GM12865 (cell line): ENCODE measurements around the gene CCT5.

ENCODE experiments used
- DNase-seq: peaks from one replicate; pipeline ENCODE4 v3.0.0; 2010; ENCODE audit warnings: low read depth
- H3K4me3 ChIP-seq: 2 replicates; pipeline ENCODE4 v1.5.1; 2011; ENCODE audit warnings: mild to moderate bottlenecking, low read depth, low read length, control low read depth
- CTCF ChIP-seq: IDR thresholded peaks from 2 replicates; pipeline ENCODE4 v1.5.1; 2011; ENCODE audit warnings: low read length, control low read depth, low read depth, inconsistent platforms; ENCODE audit not compliant: insufficient read depth; ENCODE audit errors: missing control alignments

Gene CCT5

GRCh38 chr5:10275460-10275859, 25.4 kb downstream of the CCT5 start:
- DNase-seq, result no peak
- TF ChIP-seq CTCF, result no peak

GRCh38 chr5:10275991-10276390, 25.9 kb downstream of the CCT5 start:
- H3K4me3 ChIP-seq, result no peak overlapping the region
- no peak for DNase-seq
- no peak for TF ChIP-seq CTCF

More at GRCh38 chr5:10275460-10275859, 25.4 kb downstream of the CCT5 start:
- H3K4me3 ChIP-seq, result no peak overlapping the region

GRCh38 chr5:10276691-10277090, 26.6 kb downstream of the CCT5 start:
- TF ChIP-seq CTCF, result no peak
- H3K4me3 ChIP-seq, result no peak overlapping the region
- no peak for DNase-seq

DNA sequence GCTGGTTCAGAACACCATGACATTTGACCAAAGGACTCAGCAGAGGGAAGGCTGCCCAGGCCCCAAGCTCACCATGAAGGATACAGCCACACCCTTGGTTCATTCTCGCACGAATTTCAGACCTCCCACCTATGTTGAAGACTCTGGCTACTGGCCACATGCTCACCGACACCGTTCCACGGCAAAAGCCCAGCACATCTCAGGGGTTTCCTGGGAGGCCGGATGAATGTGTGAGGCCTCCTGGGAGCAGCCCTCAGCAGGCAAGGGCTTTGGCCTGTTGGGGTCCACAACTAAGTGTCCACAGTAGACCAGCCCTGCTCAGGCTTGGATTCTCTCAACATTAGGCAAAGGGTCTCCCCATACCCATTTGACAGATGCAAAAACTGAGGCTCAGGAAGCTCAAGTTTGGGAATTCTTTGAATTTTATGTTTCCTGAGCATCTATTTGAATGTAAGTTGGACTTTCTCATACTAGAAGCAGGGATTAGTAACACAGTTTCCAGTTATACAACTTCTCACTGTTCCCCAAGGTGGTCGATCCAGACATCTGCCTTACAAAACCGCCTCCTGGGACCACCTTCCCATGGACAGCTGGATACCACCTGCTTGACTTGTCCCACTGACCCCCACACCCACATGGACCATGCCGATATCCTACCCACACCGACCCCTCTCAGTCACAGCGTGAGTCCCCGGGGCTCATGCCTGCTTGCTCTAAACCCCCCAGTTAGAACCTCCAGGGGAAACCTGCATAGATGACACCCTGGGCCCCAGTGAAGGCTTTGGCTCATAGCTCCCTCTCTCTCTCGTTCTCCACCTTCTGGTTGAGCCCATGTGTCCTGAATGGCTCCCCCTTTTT, 27.9 kb downstream of the CCT5 start:
- H3K4me3 ChIP-seq, result no peak overlapping the region
- DNase-seq, result no peak
- TF ChIP-seq CTCF, result no peak

DNA sequence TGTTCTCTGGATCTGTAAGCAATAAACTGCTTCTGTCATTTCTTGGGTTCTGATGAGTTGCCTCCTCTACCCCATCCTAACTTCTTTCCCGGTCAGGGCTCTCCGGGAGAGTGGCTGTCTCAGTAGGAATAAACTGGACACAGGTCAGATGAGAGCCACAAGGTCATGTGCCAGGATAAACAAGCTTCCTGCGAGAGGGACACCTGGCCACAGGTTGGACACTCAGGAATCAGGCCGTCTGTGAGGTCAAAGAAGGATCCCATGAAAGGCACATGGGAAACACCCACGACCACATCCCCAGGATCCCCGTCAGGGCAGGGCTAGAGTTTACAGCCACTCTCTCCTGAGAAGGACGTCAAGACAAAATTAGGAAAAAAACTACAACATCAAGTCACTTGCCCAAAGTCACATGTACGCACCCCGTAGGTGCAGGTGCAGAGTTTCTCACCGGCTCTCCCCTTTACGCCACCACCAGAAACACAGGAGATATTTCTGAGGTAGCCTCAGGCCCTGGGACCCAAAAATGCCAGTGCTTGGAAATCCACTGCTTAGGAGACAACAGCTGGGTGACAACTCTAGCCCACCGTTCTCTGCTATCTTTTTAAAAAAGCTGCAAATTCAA, 28.7 kb downstream of the CCT5 start:
- H3K4me3 ChIP-seq, result no peak overlapping the region
- TF ChIP-seq CTCF, result no peak
- DNase-seq, result no peak

- TF ChIP-seq CTCF, result no peak
- no peak for DNase-seq
- no peak overlapping the region for H3K4me3 ChIP-seq
Measured at GRCh38 chr5:10279328-10279727, 29.2 kb downstream of the CCT5 start.
